ENCODE measurements around the gene NCAM2.

The NCAM2 gene

DNA sequence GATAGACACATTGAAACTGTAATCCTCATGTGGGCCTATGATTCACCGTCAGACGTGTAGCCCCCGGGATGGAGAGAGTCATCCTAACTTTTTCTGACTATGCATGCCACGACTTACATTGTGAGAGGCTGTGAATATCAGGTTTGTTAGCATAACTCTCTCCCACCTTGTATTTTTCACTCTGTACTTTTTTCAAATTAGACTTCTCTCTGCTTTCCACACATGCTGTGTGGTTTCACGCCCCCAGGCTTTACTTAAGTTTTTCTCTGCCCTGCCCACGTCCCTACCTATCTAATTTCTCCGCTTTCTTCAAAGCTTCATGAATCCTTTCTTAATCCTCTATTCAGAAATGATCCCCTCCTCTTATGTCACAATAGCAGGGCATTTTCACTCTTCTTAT is 3.4 kb upstream of the NCAM2 start:
- TF ChIP-seq, protein P1, sequence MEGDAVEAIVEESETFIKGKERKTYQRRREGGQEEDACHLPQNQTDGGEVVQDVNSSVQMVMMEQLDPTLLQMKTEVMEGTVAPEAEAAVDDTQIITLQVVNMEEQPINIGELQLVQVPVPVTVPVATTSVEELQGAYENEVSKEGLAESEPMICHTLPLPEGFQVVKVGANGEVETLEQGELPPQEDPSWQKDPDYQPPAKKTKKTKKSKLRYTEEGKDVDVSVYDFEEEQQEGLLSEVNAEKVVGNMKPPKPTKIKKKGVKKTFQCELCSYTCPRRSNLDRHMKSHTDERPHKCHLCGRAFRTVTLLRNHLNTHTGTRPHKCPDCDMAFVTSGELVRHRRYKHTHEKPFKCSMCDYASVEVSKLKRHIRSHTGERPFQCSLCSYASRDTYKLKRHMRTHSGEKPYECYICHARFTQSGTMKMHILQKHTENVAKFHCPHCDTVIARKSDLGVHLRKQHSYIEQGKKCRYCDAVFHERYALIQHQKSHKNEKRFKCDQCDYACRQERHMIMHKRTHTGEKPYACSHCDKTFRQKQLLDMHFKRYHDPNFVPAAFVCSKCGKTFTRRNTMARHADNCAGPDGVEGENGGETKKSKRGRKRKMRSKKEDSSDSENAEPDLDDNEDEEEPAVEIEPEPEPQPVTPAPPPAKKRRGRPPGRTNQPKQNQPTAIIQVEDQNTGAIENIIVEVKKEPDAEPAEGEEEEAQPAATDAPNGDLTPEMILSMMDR (IDR thresholded peaks at IDR 0.05; ENCODE audit: low read depth, low read length, missing control alignments): no peak
- no peak for DNase-seq (ENCODE audit: low read depth)
- no peak overlapping the region for H3K4me3 ChIP-seq (ENCODE audit: low read depth, low read length)

- TF ChIP-seq, protein P1 (IDR thresholded peaks at IDR 0.05; ENCODE audit: low read depth, low read length, missing control alignments): no peak
- DNase-seq (ENCODE audit: low read depth): no peak
- no peak overlapping the region for H3K4me3 ChIP-seq (ENCODE audit: low read depth, low read length)
Measured at GRCh38 chr21:20996421-20997310, 1.5 kb upstream of the NCAM2 start.

- no peak for DNase-seq (ENCODE audit: low read depth)
- TF ChIP-seq, protein P1 (IDR thresholded peaks at IDR 0.05; ENCODE audit: low read depth, low read length, missing control alignments): no peak
- H3K4me3 ChIP-seq (ENCODE audit: low read depth, low read length): no peak overlapping the region
Measured at GRCh38 chr21:20997311-20997635, 936 bp upstream of the NCAM2 start.

DNA sequence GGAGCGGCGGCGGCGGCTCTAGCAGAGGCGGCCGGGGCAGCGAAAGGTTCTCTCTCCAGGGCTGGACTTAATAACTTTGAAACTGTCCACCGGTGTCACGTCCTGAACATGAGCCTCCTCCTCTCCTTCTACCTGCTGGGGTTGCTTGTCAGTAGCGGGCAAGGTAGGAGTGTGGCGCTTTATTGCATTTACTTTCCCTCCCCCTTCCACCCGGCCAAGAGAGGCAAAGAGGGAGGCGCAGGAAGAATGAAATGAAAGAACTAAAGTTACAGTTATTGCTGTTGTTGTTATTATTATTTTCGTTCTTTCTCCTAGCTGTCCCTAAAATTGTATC is 214 bp downstream of the NCAM2 start:
- H3K4me3 ChIP-seq (ENCODE audit: low read depth, low read length): no peak overlapping the region
- DNase-seq (ENCODE audit: low read depth): no peak
- TF ChIP-seq, protein P1 (IDR thresholded peaks at IDR 0.05; ENCODE audit: low read depth, low read length, missing control alignments): no peak

DNA sequence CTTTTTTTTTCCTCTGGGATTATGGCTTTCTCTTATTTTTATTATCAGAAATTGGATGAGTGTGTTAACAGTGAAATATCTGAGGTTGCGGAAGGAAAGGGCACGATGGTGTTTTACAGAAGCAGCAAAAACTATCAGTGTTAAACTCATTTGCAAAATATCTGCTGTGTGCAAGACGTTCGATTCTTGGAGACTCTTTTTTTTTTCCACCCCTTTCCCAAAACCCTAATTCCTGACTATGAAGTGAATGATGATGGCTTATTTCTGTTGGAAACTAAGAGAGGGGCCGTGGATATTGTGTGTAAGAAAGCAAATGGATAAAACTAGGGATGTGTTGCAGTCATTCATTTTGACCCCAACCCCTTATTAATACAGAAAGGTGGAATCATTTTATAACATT is 677 bp downstream of the NCAM2 start:
- TF ChIP-seq, protein P1 (IDR thresholded peaks at IDR 0.05; ENCODE audit: low read depth, low read length, missing control alignments): no peak
- DNase-seq (ENCODE audit: low read depth): no peak
- no peak overlapping the region for H3K4me3 ChIP-seq (ENCODE audit: low read depth, low read length)

GRCh38 chr21:20999659-21000058 is 1.4 kb downstream of the NCAM2 start:
- no peak overlapping the region for H3K4me3 ChIP-seq (ENCODE audit: low read depth, low read length)
- TF ChIP-seq, protein P1 (IDR thresholded peaks at IDR 0.05; ENCODE audit: low read depth, low read length, missing control alignments): peak; percentile 21
- DNase-seq (ENCODE audit: low read depth): no peak

- no peak overlapping the region for H3K4me3 ChIP-seq (ENCODE audit: low read depth, low read length)
- no peak for DNase-seq (ENCODE audit: low read depth)
- TF ChIP-seq, protein P1 (IDR thresholded peaks at IDR 0.05; ENCODE audit: low read depth, low read length, missing control alignments): no peak
Measured at GRCh38 chr21:21000591-21001175, 2.5 kb downstream of the NCAM2 start.
